Gastrocnemius medialis (tissue), 4 donors: ENCODE measurements around the gene SNX24. TPM values are rescaled to one million over a fixed set of nuclear protein-coding genes. Genes with fewer than 3 reads are reported as not detected.

Experiments
- ATAC-seq, 2 donors: fragments of 150-250 bp; one replicate each; pipeline ENCODE4 v1.9.1; 2016
- DNase-seq, 2 donors: peaks; one replicate each; pipeline ENCODE4 v3.0.0-alpha.2; 2019
- H3K27ac ChIP-seq, 4 donors: fragments of 200-600 bp; sonication (generic); 1 replicate in 1 of 4; 2 replicates in 3 of 4; pipeline ENCODE4 v1.5.1; 2016 to 2018; ENCODE audit warnings: mild to moderate bottlenecking in 2 of 4, moderate library complexity in 1 of 4
- H3K27me3 ChIP-seq, 3 donors: fragments of 200-600 bp; sonication (generic) in 2 of 3; 1 replicate in 1 of 3; 2 replicates in 2 of 3; pipeline versions ENCODE4 v1.5.1 to v1.6.0; 2016 to 2019; ENCODE audit warnings: mild to moderate bottlenecking in 1 of 3, moderate library complexity in 1 of 3
- H3K36me3 ChIP-seq, 2 donors: fragments of 200-600 bp; sonication (generic) in 1 of 2; one replicate each; pipeline ENCODE4 v1.5.1; 2017 to 2018
- H3K4me1 ChIP-seq, 2 donors: fragments of 200-600 bp; sonication (generic) in 1 of 2; one replicate each; pipeline ENCODE4 v1.5.1; 2016 to 2017; ENCODE audit warnings: mild to moderate bottlenecking in 2 of 2
- H3K4me3 ChIP-seq, 4 donors: fragments of 200-600 bp; sonication (generic) in 3 of 4; 1 replicate in 1 of 4; 2 replicates in 3 of 4; pipeline ENCODE4 v1.5.1; 2016 to 2019; ENCODE audit warnings: mild to moderate bottlenecking in 2 of 4
- H3K9me3 ChIP-seq, 3 donors: fragments of 200-600 bp; sonication (generic) in 2 of 3; 1 replicate in 1 of 3; 2 replicates in 2 of 3; pipeline ENCODE4 v1.5.1; 2016 to 2019
- CTCF ChIP-seq, 5 experiments: fragments of 450-650 bp in 3 of 5; fragments of 200-600 bp in 2 of 5; sonication (generic) in 2 of 5; IDR thresholded peaks in 4 of 5; conservative IDR thresholded peaks in 1 of 5; 1 replicate in 4 of 5; 2 replicates in 1 of 5; pipeline ENCODE4 v1.5.1; 2016 to 2019; ENCODE audit warnings: antibody characterized with exemption in 5 of 5, mild to moderate bottlenecking in 3 of 5, moderate library complexity in 3 of 5
- POLR2A ChIP-seq, 2 donors: fragments of 450-650 bp; IDR thresholded peaks; one replicate each; pipeline ENCODE4 v1.6.1; 2017; ENCODE audit warnings: antibody characterized with exemption in 2 of 2, mild to moderate bottlenecking in 2 of 2, moderate library complexity in 2 of 2
- in situ Hi-C, 4 donors: fragments of 200-750 bp; cut with MboI; loops; one replicate each; pipeline versions ENCODE4 v1.15.0 to v1.8.0; 2017; ENCODE audit warnings: low sequenced_read_pairs in 4 of 4
- intact Hi-C: fragments of 100-400 bp; cut with DNase I; formaldehyde crosslinking; loops from one replicate; pipeline ENCODE4 v1.15.1; 2023; ENCODE audit warnings: low total_unique reads
- total RNA-seq, 4 donors: library from RNA; depleted of rRNA; stranded (reverse); fragments of >200 nt; gene quantifications; one replicate each; pipeline versions ENCODE4 v1.1.0 to v1.2.3, GENCODE V29; 2016

The SNX24 gene
- total RNA-seq, 4 donors from 2014 or later: 6.9 to 17.8 (median 10.6) TPM

GRCh38 chr5:122880170-122880689 is 34.8 kb downstream of the SNX24 start:
- no peaks in the 10 kb centered on the region for H3K27me3 ChIP-seq
- TF ChIP-seq CTCF (IDR thresholded peaks at IDR 0.05 in 4 of 5, conservative IDR thresholded peaks at IDR 0.05 in 1 of 5) (no peak), POLR2A (IDR thresholded peaks at IDR 0.05) (no peak)
- no peak overlapping the region for H3K4me3 ChIP-seq
- DNase-seq: no peak
- intact Hi-C loops (no loop called here), in situ Hi-C loops (no loop called here)
- ATAC-seq: no peak
- no peaks in the 10 kb centered on the region for H3K36me3 ChIP-seq
- H3K4me1 ChIP-seq: peaks cover 10 to 11% of the 10 kb centered on the region in 2 donors
- no peak overlapping the region for H3K27ac ChIP-seq
- no peaks in the 10 kb centered on the region for H3K9me3 ChIP-seq

GRCh38 chr5:122880749-122881148 is 35.3 kb downstream of the SNX24 start:
- no peaks in the 10 kb centered on the region for H3K36me3 ChIP-seq
- no peaks in the 10 kb centered on the region for H3K27me3 ChIP-seq
- TF ChIP-seq POLR2A (IDR thresholded peaks at IDR 0.05) (no peak), CTCF (IDR thresholded peaks at IDR 0.05 in 4 of 5, conservative IDR thresholded peaks at IDR 0.05 in 1 of 5) (no peak)
- DNase-seq (no peak), ATAC-seq (no peak)
- no peaks in the 10 kb centered on the region for H3K9me3 ChIP-seq
- no peak overlapping the region for H3K4me3 ChIP-seq
- H3K4me1 ChIP-seq: peaks cover 10 to 11% of the 10 kb centered on the region in 2 donors
- H3K27ac ChIP-seq: no peak overlapping the region
- intact Hi-C loops (no loop called here), in situ Hi-C loops (no loop called here)

- TF ChIP-seq POLR2A (IDR thresholded peaks at IDR 0.05) (no peak), CTCF (IDR thresholded peaks at IDR 0.05 in 4 of 5, conservative IDR thresholded peaks at IDR 0.05 in 1 of 5) (no peak)
- H3K27me3 ChIP-seq: no peaks in the 10 kb centered on the region
- no peaks in the 10 kb centered on the region for H3K9me3 ChIP-seq
- in situ Hi-C loops (no loop called here), intact Hi-C loops (no loop called here)
- DNase-seq (no peak), ATAC-seq (no peak)
- H3K4me1 ChIP-seq: peaks cover 10 to 11% of the 10 kb centered on the region in 2 donors
- H3K4me3 ChIP-seq: no peak overlapping the region
- H3K36me3 ChIP-seq: no peaks in the 10 kb centered on the region
- H3K27ac ChIP-seq: no peak overlapping the region
Observed at GRCh38 chr5:122882831-122883230, 37.4 kb downstream of the SNX24 start.

- Histone ChIP-seq H3K4me3 (no peak overlapping the region), H3K9me3 (no peaks in the 10 kb centered on the region), H3K4me1 (peaks cover 0 to 4% of the 10 kb centered on the region in 2 donors), H3K36me3 (no peaks in the 10 kb centered on the region), H3K27me3 (no peaks in the 10 kb centered on the region), H3K27ac (no peak overlapping the region)
- TF ChIP-seq CTCF (IDR thresholded peaks at IDR 0.05 in 4 of 5, conservative IDR thresholded peaks at IDR 0.05 in 1 of 5) (no peak), POLR2A (IDR thresholded peaks at IDR 0.05) (no peak)
- intact Hi-C loops (no loop called here), in situ Hi-C loops (no loop called here)
- ATAC-seq: no peak
- DNase-seq: no peak
Observed at GRCh38 chr5:122885045-122885517, 39.7 kb downstream of the SNX24 start.

GRCh38 chr5:122885891-122886290 is 40.5 kb downstream of the SNX24 start:
- TF ChIP-seq CTCF (IDR thresholded peaks at IDR 0.05 in 4 of 5, conservative IDR thresholded peaks at IDR 0.05 in 1 of 5): no peak
- TF ChIP-seq POLR2A (IDR thresholded peaks at IDR 0.05): no peak
- Histone ChIP-seq H3K27ac (no peak overlapping the region), H3K9me3 (no peaks in the 10 kb centered on the region), H3K27me3 (no peaks in the 10 kb centered on the region), H3K4me1 (no peaks in the 10 kb centered on the region), H3K36me3 (no peaks in the 10 kb centered on the region), H3K4me3 (no peak overlapping the region)
- ATAC-seq: no peak
- intact Hi-C loops (no loop called here), in situ Hi-C loops (no loop called here)
- no peak for DNase-seq
